Measurements from ENCODE around the gene PALM.

- TF ChIP-seq CTCF (IDR thresholded peaks at IDR 0.05; ENCODE audit: poor library complexity) (no peak), EZH2 (IDR thresholded peaks at IDR 0.05; ENCODE audit: borderline replicate concordance) (no peak), EZH2phosphoT487 (IDR thresholded peaks at IDR 0.05; ENCODE audit: low read depth, severe bottlenecking, unreplicated experiment) (no peak)
These were observed 31.4 kb downstream of the PALM start for GRCh38 chr19:739998-740715.
